A549 (cell line): ENCODE measurements around the gene NR2F1.

Experiments used
- RFX5 ChIP-seq: fragments of 450-650 bp; IDR thresholded peaks from 2 replicates; pipeline ENCODE4 v1.7.1; 2014; ENCODE audit warnings: antibody characterized with exemption, mild to moderate bottlenecking, moderate library complexity
- ZC3H11A ChIP-seq: fragments of 450-650 bp; IDR thresholded peaks from 2 replicates; pipeline ENCODE4 v1.6.1; 2014; ENCODE audit warnings: antibody characterized with exemption, mild to moderate bottlenecking
- ZNF302 ChIP-seq: fragments of 250-450 bp; sonication (Bioruptor Pico); IDR thresholded peaks from 2 replicates; pipeline ENCODE4 v1.9.0; 2021; ENCODE audit warnings: inconsistent platforms, mild to moderate bottlenecking, moderate library complexity
- TF ChIP-seq, protein P1 (sequence below): fragments of >200 bp; sonication (Bioruptor Twin); formaldehyde crosslinking; IDR thresholded peaks from 3 replicates; pipeline ENCODE4 v1.5.1; 2016
- TF ChIP-seq, protein P2 (sequence below): IDR thresholded peaks from 2 replicates; pipeline ENCODE4 v1.6.1; 2012; ENCODE audit warnings: low read depth, borderline replicate concordance

DNA sequence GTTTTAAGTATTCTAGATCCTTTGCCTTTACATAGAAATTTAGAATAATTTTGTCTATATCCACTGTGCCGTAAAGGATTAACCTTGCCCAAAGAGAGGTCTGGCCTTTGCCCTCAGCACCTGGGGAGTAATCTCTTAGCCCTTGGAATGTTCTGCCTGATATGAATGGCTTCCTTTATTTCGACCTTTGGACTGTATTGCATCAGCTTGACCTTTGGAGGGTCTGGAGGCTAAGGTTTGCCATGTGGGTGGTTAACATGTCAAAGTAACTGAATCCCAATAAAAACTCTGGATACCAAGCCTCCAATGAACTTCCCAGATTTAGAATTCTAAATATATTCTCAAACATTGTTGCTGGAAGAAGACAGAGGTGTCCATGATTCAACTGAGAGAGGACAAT, 54.7 kb downstream of the NR2F1 start:
- TF ChIP-seq, protein P1, sequence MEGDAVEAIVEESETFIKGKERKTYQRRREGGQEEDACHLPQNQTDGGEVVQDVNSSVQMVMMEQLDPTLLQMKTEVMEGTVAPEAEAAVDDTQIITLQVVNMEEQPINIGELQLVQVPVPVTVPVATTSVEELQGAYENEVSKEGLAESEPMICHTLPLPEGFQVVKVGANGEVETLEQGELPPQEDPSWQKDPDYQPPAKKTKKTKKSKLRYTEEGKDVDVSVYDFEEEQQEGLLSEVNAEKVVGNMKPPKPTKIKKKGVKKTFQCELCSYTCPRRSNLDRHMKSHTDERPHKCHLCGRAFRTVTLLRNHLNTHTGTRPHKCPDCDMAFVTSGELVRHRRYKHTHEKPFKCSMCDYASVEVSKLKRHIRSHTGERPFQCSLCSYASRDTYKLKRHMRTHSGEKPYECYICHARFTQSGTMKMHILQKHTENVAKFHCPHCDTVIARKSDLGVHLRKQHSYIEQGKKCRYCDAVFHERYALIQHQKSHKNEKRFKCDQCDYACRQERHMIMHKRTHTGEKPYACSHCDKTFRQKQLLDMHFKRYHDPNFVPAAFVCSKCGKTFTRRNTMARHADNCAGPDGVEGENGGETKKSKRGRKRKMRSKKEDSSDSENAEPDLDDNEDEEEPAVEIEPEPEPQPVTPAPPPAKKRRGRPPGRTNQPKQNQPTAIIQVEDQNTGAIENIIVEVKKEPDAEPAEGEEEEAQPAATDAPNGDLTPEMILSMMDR: no peak
- no peak for TF ChIP-seq ZC3H11A
- TF ChIP-seq, protein P2, sequence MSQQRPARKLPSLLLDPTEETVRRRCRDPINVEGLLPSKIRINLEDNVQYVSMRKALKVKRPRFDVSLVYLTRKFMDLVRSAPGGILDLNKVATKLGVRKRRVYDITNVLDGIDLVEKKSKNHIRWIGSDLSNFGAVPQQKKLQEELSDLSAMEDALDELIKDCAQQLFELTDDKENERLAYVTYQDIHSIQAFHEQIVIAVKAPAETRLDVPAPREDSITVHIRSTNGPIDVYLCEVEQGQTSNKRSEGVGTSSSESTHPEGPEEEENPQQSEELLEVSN: no peak
- no peak for TF ChIP-seq RFX5
- TF ChIP-seq ZNF302 (CRISPR knock-in tag): no peak
